ENCODE data around the gene ARSG. TPM values are rescaled to one million over a fixed set of nuclear protein-coding genes. Genes with fewer than 3 reads are reported as not detected.

ARSG gene
- total RNA-seq, 2 donors from 2014 or later: 5.4 to 16.9 TPM

- H3K36me3 ChIP-seq: peaks cover 52% of the 10 kb centered on the region
- no peak for DNase-seq (ENCODE audit: low spot score)
Measured at GRCh38 chr17:68420065-68420464, 128.8 kb downstream of the ARSG start.

GRCh38 chr17:68421486-68421885 is 130.2 kb downstream of the ARSG start:
- H3K27ac ChIP-seq: no peak overlapping the region
- H3K4me3 ChIP-seq: no peak overlapping the region
- H3K4me1 ChIP-seq (ENCODE audit: control insufficient read depth in 1 of 2, low read depth in 2 of 2): no peaks in the 10 kb centered on the region
- no peak for DNase-seq (ENCODE audit: low spot score)
- H3K9me3 ChIP-seq: peaks cover 19% of the 10 kb centered on the region
- no peaks in the 10 kb centered on the region for H3K27me3 ChIP-seq (replicated peaks; ENCODE audit: insufficient read depth)
- H3K36me3 ChIP-seq: peaks cover 62% of the 10 kb centered on the region
- no peak for ATAC-seq (ENCODE audit: insufficient number of reproducible peaks, low FRiP score, low read depth)
- TF ChIP-seq CTCF (IDR thresholded peaks at IDR 0.05): no peak

More at GRCh38 chr17:68420065-68420464, 128.8 kb downstream of the ARSG start:
- no peak overlapping the region for H3K27ac ChIP-seq
- peaks cover 32% of the 10 kb centered on the region for H3K9me3 ChIP-seq
- no peak for ATAC-seq (ENCODE audit: insufficient number of reproducible peaks, low FRiP score, low read depth)
- H3K4me3 ChIP-seq: no peak overlapping the region
- no peaks in the 10 kb centered on the region for H3K4me1 ChIP-seq (ENCODE audit: control insufficient read depth in 1 of 2, low read depth in 2 of 2)
- no peaks in the 10 kb centered on the region for H3K27me3 ChIP-seq (replicated peaks; ENCODE audit: insufficient read depth)
- TF ChIP-seq CTCF (IDR thresholded peaks at IDR 0.05): no peak

- H3K4me3 ChIP-seq: no peak overlapping the region
- H3K27ac ChIP-seq: no peak overlapping the region
- ATAC-seq (ENCODE audit: insufficient number of reproducible peaks, low FRiP score, low read depth) (no peak), DNase-seq (ENCODE audit: low spot score) (no peak)
- TF ChIP-seq CTCF (IDR thresholded peaks at IDR 0.05): no peak
- no peaks in the 10 kb centered on the region for H3K27me3 ChIP-seq (replicated peaks; ENCODE audit: insufficient read depth)
- peaks cover 10% of the 10 kb centered on the region for H3K9me3 ChIP-seq
- H3K36me3 ChIP-seq: peaks cover 75% of the 10 kb centered on the region
- no peaks in the 10 kb centered on the region for H3K4me1 ChIP-seq (ENCODE audit: control insufficient read depth in 1 of 2, low read depth in 2 of 2)
Measured at GRCh38 chr17:68422821-68423220, 131.5 kb downstream of the ARSG start.

GRCh38 chr17:68423251-68423650 is 132.0 kb downstream of the ARSG start:
- Histone ChIP-seq H3K27ac (no peak overlapping the region), H3K4me1 (ENCODE audit: control insufficient read depth in 1 of 2, low read depth in 2 of 2) (no peaks in the 10 kb centered on the region), H3K27me3 (replicated peaks; ENCODE audit: insufficient read depth) (no peaks in the 10 kb centered on the region), H3K9me3 (peaks cover 10% of the 10 kb centered on the region), H3K36me3 (peaks cover 80% of the 10 kb centered on the region), H3K4me3 (no peak overlapping the region)
- TF ChIP-seq CTCF (IDR thresholded peaks at IDR 0.05): no peak
- ATAC-seq (ENCODE audit: insufficient number of reproducible peaks, low FRiP score, low read depth): no peak
- DNase-seq (ENCODE audit: low spot score): no peak

GRCh38 chr17:68424203-68424602 is 132.9 kb downstream of the ARSG start:
- Histone ChIP-seq H3K27ac (no peak overlapping the region), H3K36me3 (peaks cover 86% of the 10 kb centered on the region), H3K4me1 (ENCODE audit: control insufficient read depth in 1 of 2, low read depth in 2 of 2) (no peaks in the 10 kb centered on the region), H3K27me3 (replicated peaks; ENCODE audit: insufficient read depth) (no peaks in the 10 kb centered on the region), H3K4me3 (no peak overlapping the region), H3K9me3 (peaks cover 3% of the 10 kb centered on the region)
- no peak for DNase-seq (ENCODE audit: low spot score)
- no peak for ATAC-seq (ENCODE audit: insufficient number of reproducible peaks, low FRiP score, low read depth)
- no peak for TF ChIP-seq CTCF (IDR thresholded peaks at IDR 0.05)

Measured in thoracic aorta (tissue), 2 donors.